Neutrophil (primary cell): ENCODE measurements around the gene SMAD3.
A peak's percentile ranks its signal among the peaks of the same experiment; 100 is the strongest.

ENCODE experiments used
- H3K27ac ChIP-seq: fragments of 200-600 bp; sonication (generic); 2 replicates; pipeline ENCODE4 v1.5.1; 2016; ENCODE audit warnings: mild to moderate bottlenecking, moderate library complexity
- H3K27me3 ChIP-seq: fragments of 200-600 bp; sonication (generic); 2 replicates; pipeline ENCODE4 v1.6.0; 2016; ENCODE audit warnings: mild to moderate bottlenecking
- H3K36me3 ChIP-seq: fragments of 200-600 bp; sonication (generic); 2 replicates; pipeline ENCODE4 v1.5.1; 2017
- H3K4me1 ChIP-seq, 2 experiments: fragments of 200-600 bp in 1 of 2; sonication (generic) in 1 of 2; 1 replicate in 1 of 2; 2 replicates in 1 of 2; pipeline versions ENCODE4 v1.5.1 to v1.6.1; 2013 to 2016; ENCODE audit warnings: low read depth in 1 of 2, low read length in 1 of 2, mild to moderate bottlenecking in 1 of 2, moderate library complexity in 1 of 2; ENCODE audit not compliant: control insufficient read depth in 1 of 2, insufficient read depth in 1 of 2
- H3K4me3 ChIP-seq, 2 experiments: fragments of 200-600 bp in 1 of 2; sonication (generic) in 1 of 2; 1 replicate in 1 of 2; 2 replicates in 1 of 2; pipeline ENCODE4 v1.5.1; 2013 to 2016; ENCODE audit warnings: low read depth in 1 of 2, low read length in 1 of 2, mild to moderate bottlenecking in 1 of 2, moderate library complexity in 1 of 2
- H3K9me3 ChIP-seq: fragments of 200-600 bp; sonication (generic); 2 replicates; pipeline ENCODE4 v1.5.1; 2016
- CTCF ChIP-seq: fragments of 200-600 bp; sonication (generic); IDR thresholded peaks from 2 replicates; pipeline ENCODE4 v1.5.1; 2016; ENCODE audit warnings: antibody characterized with exemption

The SMAD3 gene

GRCh38 chr15:67091980-67092677 lies 26.7 kb downstream of the SMAD3 start:
- Histone ChIP-seq H3K36me3 (no peaks in the 10 kb centered on the region), H3K9me3 (no peaks in the 10 kb centered on the region), H3K27ac (peak overlapping the region; percentile 21), H3K4me3 (no peak overlapping the region), H3K4me1 (peaks cover 29 to 39% of the 10 kb centered on the region in 2 experiments), H3K27me3 (no peaks in the 10 kb centered on the region)
- no peak for TF ChIP-seq CTCF

GRCh38 chr15:67092752-67093503 lies 27.5 kb downstream of the SMAD3 start:
- TF ChIP-seq CTCF, result no peak

GRCh38 chr15:67093504-67093862 lies 28.1 kb downstream of the SMAD3 start:
- Histone ChIP-seq H3K27me3 (no peaks in the 10 kb centered on the region), H3K4me1 (peaks cover 31 to 47% of the 10 kb centered on the region in 2 experiments), H3K27ac (peak overlapping the region; percentile 8), H3K4me3 (no peak overlapping the region), H3K36me3 (no peaks in the 10 kb centered on the region), H3K9me3 (no peaks in the 10 kb centered on the region)
- TF ChIP-seq CTCF, result no peak

More at GRCh38 chr15:67092752-67093503, 27.5 kb downstream of the SMAD3 start:
- Histone ChIP-seq H3K4me1 (peaks cover 29 to 41% of the 10 kb centered on the region in 2 experiments), H3K4me3 (no peak overlapping the region), H3K27me3 (no peaks in the 10 kb centered on the region), H3K9me3 (no peaks in the 10 kb centered on the region), H3K36me3 (no peaks in the 10 kb centered on the region), H3K27ac (peak overlapping the region; percentile 8)

- Histone ChIP-seq H3K4me1 (peaks cover 34 to 53% of the 10 kb centered on the region in 2 experiments), H3K27ac (no peak overlapping the region)
Observed at GRCh38 chr15:67094001-67094826, 28.8 kb downstream of the SMAD3 start.

More at GRCh38 chr15:67094001-67094826, 28.8 kb downstream of the SMAD3 start:
- no peaks in the 10 kb centered on the region for H3K27me3 ChIP-seq
- no peak for TF ChIP-seq CTCF
- no peaks in the 10 kb centered on the region for H3K36me3 ChIP-seq
- H3K4me3 ChIP-seq, result no peak overlapping the region
- no peaks in the 10 kb centered on the region for H3K9me3 ChIP-seq
